ENCODE measurements around the gene PRAMEF4.
"Not testable (repeated sequence)": the region's sequence is repeated elsewhere in the genome, so short reads cannot be mapped to it uniquely, and the experiment has no call there.

- TF ChIP-seq, protein P1, sequence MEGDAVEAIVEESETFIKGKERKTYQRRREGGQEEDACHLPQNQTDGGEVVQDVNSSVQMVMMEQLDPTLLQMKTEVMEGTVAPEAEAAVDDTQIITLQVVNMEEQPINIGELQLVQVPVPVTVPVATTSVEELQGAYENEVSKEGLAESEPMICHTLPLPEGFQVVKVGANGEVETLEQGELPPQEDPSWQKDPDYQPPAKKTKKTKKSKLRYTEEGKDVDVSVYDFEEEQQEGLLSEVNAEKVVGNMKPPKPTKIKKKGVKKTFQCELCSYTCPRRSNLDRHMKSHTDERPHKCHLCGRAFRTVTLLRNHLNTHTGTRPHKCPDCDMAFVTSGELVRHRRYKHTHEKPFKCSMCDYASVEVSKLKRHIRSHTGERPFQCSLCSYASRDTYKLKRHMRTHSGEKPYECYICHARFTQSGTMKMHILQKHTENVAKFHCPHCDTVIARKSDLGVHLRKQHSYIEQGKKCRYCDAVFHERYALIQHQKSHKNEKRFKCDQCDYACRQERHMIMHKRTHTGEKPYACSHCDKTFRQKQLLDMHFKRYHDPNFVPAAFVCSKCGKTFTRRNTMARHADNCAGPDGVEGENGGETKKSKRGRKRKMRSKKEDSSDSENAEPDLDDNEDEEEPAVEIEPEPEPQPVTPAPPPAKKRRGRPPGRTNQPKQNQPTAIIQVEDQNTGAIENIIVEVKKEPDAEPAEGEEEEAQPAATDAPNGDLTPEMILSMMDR (IDR thresholded peaks at IDR 0.05), result not testable (repeated sequence)
- TF ChIP-seq ZFX (IDR thresholded peaks at IDR 0.05; ENCODE audit: borderline replicate concordance), result not testable (repeated sequence)
Observed at GRCh38 chr1:12856786-12857185, 29.2 kb downstream of the PRAMEF4 start, which contains the start of gene PRAMEF2.

All from 22Rv1 (cell line).